OCI-M2 (cell line): ENCODE data around the gene PROC.
"Not testable (repeated sequence)": the region's sequence is repeated elsewhere in the genome, so short reads cannot be mapped to it uniquely, and the experiment has no call there.

Experiments used
- DNase-seq: peaks from one replicate; lab custom pipeline; 2025; ENCODE audit not compliant: unreplicated experiment; lab: John Stamatoyannopoulos, UW

The PROC gene

GRCh38 chr2:127394492-127394891 lies 23.7 kb upstream of the PROC start:
- DNase-seq: no peak

- no peak for DNase-seq
Measured at GRCh38 chr2:127397568-127398238, 20.5 kb upstream of the PROC start.

GRCh38 chr2:127398239-127398590 lies 20.0 kb upstream of the PROC start:
- no peak for DNase-seq

GRCh38 chr2:127400533-127400896 lies 17.7 kb upstream of the PROC start:
- no peak for DNase-seq

- no peak for DNase-seq
Measured at GRCh38 chr2:127400897-127401756, 17.1 kb upstream of the PROC start.

- no peak for DNase-seq
Measured at GRCh38 chr2:127401757-127402695, 16.2 kb upstream of the PROC start.

GRCh38 chr2:127403460-127403859 lies 14.8 kb upstream of the PROC start:
- no peak for DNase-seq

- DNase-seq: no peak
Measured at GRCh38 chr2:127404466-127405254, 13.6 kb upstream of the PROC start.

GRCh38 chr2:127405255-127405610 lies 13.0 kb upstream of the PROC start:
- no peak for DNase-seq

GRCh38 chr2:127406454-127406853 lies 11.8 kb upstream of the PROC start:
- DNase-seq: no peak

GRCh38 chr2:127407091-127407490 lies 11.1 kb upstream of the PROC start:
- DNase-seq: no peak

- no peak for DNase-seq
Measured at GRCh38 chr2:127407661-127408003, 10.6 kb upstream of the PROC start.

- no peak for DNase-seq
Measured at GRCh38 chr2:127408004-127408806, 10.0 kb upstream of the PROC start.

- DNase-seq: no peak
Measured at GRCh38 chr2:127408807-127409099, 9.5 kb upstream of the PROC start.

- DNase-seq: not testable (repeated sequence)
Measured at GRCh38 chr2:127409716-127410115, 8.5 kb upstream of the PROC start.

- DNase-seq: no peak
Measured at GRCh38 chr2:127410871-127411652, 7.2 kb upstream of the PROC start.

GRCh38 chr2:127411653-127412369 lies 6.4 kb upstream of the PROC start:
- DNase-seq: no peak

- DNase-seq: no peak
Measured at GRCh38 chr2:127413200-127413599, 5.0 kb upstream of the PROC start.
